H9 (cell line): ENCODE measurements around the gene EGLN1. TPM values are rescaled to one million over a fixed set of nuclear protein-coding genes. Genes with fewer than 3 reads are reported as not detected.
A peak's percentile ranks its signal among the peaks of the same experiment; 100 is the strongest.

Experiments used
- DNase-seq: peaks from one replicate; pipeline ENCODE4 v3.0.0-alpha.2; 2017
- H2AFZ ChIP-seq: one replicate; pipeline ENCODE4 v1.6.1; 2013; ENCODE audit warnings: mild to moderate bottlenecking, low read length, control low read depth, moderate library complexity
- H2AK5ac ChIP-seq: 2 replicates; pipeline ENCODE4 v1.6.1; 2013; ENCODE audit warnings: low read length, control low read depth, mixed read lengths; ENCODE audit not compliant: insufficient read length
- H2BK120ac ChIP-seq: one replicate; pipeline ENCODE4 v1.6.1; 2013; ENCODE audit warnings: low read depth, mild to moderate bottlenecking, low read length, control low read depth, inconsistent platforms; ENCODE audit not compliant: poor library complexity, severe bottlenecking
- H2BK12ac ChIP-seq: 2 replicates; pipeline ENCODE4 v1.6.1; 2013; ENCODE audit warnings: low read length, control low read depth, mixed read lengths, low read depth; ENCODE audit not compliant: insufficient read length
- H2BK15ac ChIP-seq: 2 replicates; pipeline ENCODE4 v1.6.1; 2013; ENCODE audit warnings: low read depth, low read length, control low read depth
- H2BK20ac ChIP-seq: one replicate; pipeline ENCODE4 v1.6.1; 2013; ENCODE audit warnings: low read depth, mild to moderate bottlenecking, low read length, control low read depth, inconsistent platforms; ENCODE audit not compliant: poor library complexity, severe bottlenecking
- H2BK5ac ChIP-seq: 2 replicates; pipeline ENCODE4 v1.6.1; 2013; ENCODE audit warnings: low read length, control low read depth, mixed read lengths; ENCODE audit not compliant: insufficient read length
- H3K14ac ChIP-seq: 2 replicates; pipeline ENCODE4 v1.6.1; 2013; ENCODE audit warnings: low read length, control low read depth; ENCODE audit not compliant: insufficient read depth
- H3K18ac ChIP-seq: 2 replicates; pipeline ENCODE4 v1.6.1; 2013; ENCODE audit warnings: low read depth, mild to moderate bottlenecking, mixed read lengths, low read length, control low read depth; ENCODE audit not compliant: insufficient read length
- H3K23ac ChIP-seq: 2 replicates; pipeline ENCODE4 v1.6.1; 2013; ENCODE audit warnings: low read length, control low read depth, mixed read lengths, low read depth; ENCODE audit not compliant: insufficient read length
- H3K23me2 ChIP-seq: 2 replicates; pipeline ENCODE4 v1.6.1; 2013; ENCODE audit warnings: low read depth, mild to moderate bottlenecking, mixed read lengths, low read length, control low read depth; ENCODE audit not compliant: insufficient read length, poor library complexity, severe bottlenecking
- H3K27ac ChIP-seq: 2 replicates; pipeline ENCODE4 v1.5.1; 2013; ENCODE audit warnings: low read length, control low read depth, mixed read lengths, low read depth; ENCODE audit not compliant: insufficient read length
- H3K27me3 ChIP-seq: 2 replicates; pipeline ENCODE4 v1.6.1; 2013; ENCODE audit warnings: low read length, control low read depth, inconsistent platforms; ENCODE audit not compliant: insufficient read depth
- H3K4ac ChIP-seq: 2 replicates; pipeline ENCODE4 v1.6.1; 2013; ENCODE audit warnings: low read depth, mild to moderate bottlenecking, control low read depth, inconsistent platforms, low read length, moderate library complexity
- H3K4me1 ChIP-seq: 2 replicates; pipeline ENCODE4 v1.6.1; 2013; ENCODE audit warnings: low read length, control low read depth, inconsistent platforms; ENCODE audit not compliant: insufficient read depth
- H3K4me2 ChIP-seq: 2 replicates; pipeline ENCODE4 v1.6.1; 2013; ENCODE audit warnings: low read length, control low read depth, mixed read lengths; ENCODE audit not compliant: insufficient read length, insufficient read depth
- H3K56ac ChIP-seq: 2 replicates; pipeline ENCODE4 v1.6.1; 2013; ENCODE audit warnings: low read depth, mild to moderate bottlenecking, mixed read lengths, low read length, control low read depth; ENCODE audit not compliant: insufficient read length
- H3K79me1 ChIP-seq: 2 replicates; pipeline ENCODE4 v1.6.1; 2013; ENCODE audit warnings: low read depth, mild to moderate bottlenecking, moderate library complexity, low read length, control low read depth, inconsistent platforms; ENCODE audit not compliant: insufficient read depth, poor library complexity, severe bottlenecking
- H3K79me2 ChIP-seq: 2 replicates; pipeline ENCODE4 v1.6.1; 2013; ENCODE audit warnings: low read length, control low read depth, inconsistent platforms; ENCODE audit not compliant: insufficient read depth
- H3K9ac ChIP-seq: 2 replicates; pipeline ENCODE4 v1.6.1; 2013; ENCODE audit warnings: low read length, control low read depth, mixed read lengths; ENCODE audit not compliant: insufficient read length; ENCODE audit errors: extremely low read depth
- H3K9me3 ChIP-seq: one replicate; pipeline ENCODE4 v1.6.1; 2013; ENCODE audit warnings: low read depth, low read length, inconsistent platforms; ENCODE audit not compliant: control insufficient read depth
- H3T11ph ChIP-seq: one replicate; pipeline ENCODE4 v1.6.1; 2013; ENCODE audit warnings: mild to moderate bottlenecking, low read length, control low read depth, inconsistent platforms
- H4K20me1 ChIP-seq: one replicate; pipeline ENCODE4 v1.6.1; 2013; ENCODE audit not compliant: control insufficient read depth, insufficient read length, insufficient read depth
- H4K5ac ChIP-seq: 2 replicates; pipeline ENCODE4 v1.6.1; 2013; ENCODE audit warnings: low read depth, mild to moderate bottlenecking, mixed read lengths, low read length, control low read depth; ENCODE audit not compliant: insufficient read length
- H4K8ac ChIP-seq: replicated peaks from 2 replicates; pipeline ENCODE4 v1.6.1; 2013; ENCODE audit warnings: low read length, control low read depth, mixed read lengths, low read depth; ENCODE audit not compliant: insufficient read length
- H4K91ac ChIP-seq: 2 replicates; pipeline ENCODE4 v1.6.1; 2013; ENCODE audit warnings: low read depth, mild to moderate bottlenecking, moderate library complexity, mixed read lengths, low read length, control low read depth; ENCODE audit not compliant: insufficient read length
- H3K27ac Mint-ChIP-seq, 3 experiments: 2 replicates in 2 of 3; 3 replicates in 1 of 3; pipeline ENCODE4 v1.8.0; 2020 to 2021; ENCODE audit warnings: mixed read lengths in 3 of 3, mild to moderate bottlenecking in 1 of 3, moderate library complexity in 1 of 3
- H3K27me3 Mint-ChIP-seq: 2 replicates; pipeline ENCODE4 v1.8.0; 2021; ENCODE audit warnings: low read depth, mild to moderate bottlenecking, moderate library complexity, mixed read lengths
- H3K36me3 Mint-ChIP-seq, 3 experiments: 2 replicates in 2 of 3; 3 replicates in 1 of 3; pipeline ENCODE4 v1.8.0; 2020 to 2021; ENCODE audit warnings: low read depth in 3 of 3, mixed read lengths in 3 of 3; ENCODE audit not compliant: insufficient read depth in 1 of 3
- H3K4me1 Mint-ChIP-seq, 2 experiments: 2 replicates each; pipeline ENCODE4 v1.8.0; 2020; ENCODE audit warnings: mixed read lengths in 2 of 2
- H3K4me3 Mint-ChIP-seq, 2 experiments: 2 replicates in 1 of 2; 3 replicates in 1 of 2; pipeline ENCODE4 v1.8.0; 2020 to 2021; ENCODE audit warnings: mild to moderate bottlenecking in 2 of 2, mixed read lengths in 2 of 2, moderate library complexity in 1 of 2
- H3K9me3 Mint-ChIP-seq, 2 experiments: 2 replicates in 1 of 2; 3 replicates in 1 of 2; pipeline ENCODE4 v1.8.0; 2020; ENCODE audit warnings: mild to moderate bottlenecking in 2 of 2, mixed read lengths in 2 of 2, moderate library complexity in 1 of 2
- CTCF ChIP-seq: fragments of 200-600 bp; sonication (generic); conservative IDR thresholded peaks from 3 replicates; pipeline ENCODE4 v1.8.0; 2021; ENCODE audit warnings: antibody characterized with exemption, mild to moderate bottlenecking
- WGBS: extraction: QIAGEN DNeasy Blood & Tissue Kit; methylation state at CpG from one replicate; pipeline ENCODE4 v1.1.7; 2013; ENCODE audit warnings: missing lambda C conversion rate, low lambda C conversion rate, mixed read lengths; ENCODE audit not compliant: insufficient read length; ENCODE audit errors: extremely low coverage; 5-methylcytosine and 5-hydroxymethylcytosine counted together
- total RNA-seq: library from RNA; stranded (reverse); gene quantifications from 2 replicates; pipeline ENCODE4 v1.2.1, GENCODE V29; 2021

EGLN1 gene
- total RNA-seq, 1 experiment from 2014 or later = 8.4 TPM

- H2AFZ ChIP-seq = no peak overlapping the region
- no peaks in the 10 kb centered on the region for H3K23me2 ChIP-seq
- H2BK12ac ChIP-seq = no peak overlapping the region
- H3K4me2 ChIP-seq = no peak overlapping the region
- no peaks in the 10 kb centered on the region for H3K79me1 ChIP-seq
- no peak overlapping the region for H3K18ac ChIP-seq
- Mint-ChIP-seq H3K36me3 (no peaks in the 10 kb centered on the region), H3K4me1 (peaks cover 7 to 10% of the 10 kb centered on the region in 2 experiments; a peak in 3 of 4 replicates), H3K27ac (peak overlapping the region in 1 of 3 experiments; percentile 63; a peak in 3 of 7 replicates), H3K27me3 (peaks cover 21% of the 10 kb centered on the region), H3K9me3 (no peaks in the 10 kb centered on the region), H3K4me3 (no peak overlapping the region)
- H3K27me3 ChIP-seq = peaks cover 11% of the 10 kb centered on the region
- no peak overlapping the region for H4K5ac ChIP-seq
- H3K23ac ChIP-seq = no peak overlapping the region
- no peaks in the 10 kb centered on the region for H3K4me1 ChIP-seq
- no CpG with 5 or more reads among the region's 7 CpGs for WGBS
- H4K91ac ChIP-seq = no peak overlapping the region
- H3K9me3 ChIP-seq = no peaks in the 10 kb centered on the region
- H3T11ph ChIP-seq = no peak overlapping the region
- no peak overlapping the region for H2BK15ac ChIP-seq
- H2BK120ac ChIP-seq = no peak overlapping the region
- no peak overlapping the region for H2BK20ac ChIP-seq
- H2BK5ac ChIP-seq = no peak overlapping the region
- no peak overlapping the region for H3K4ac ChIP-seq
- TF ChIP-seq CTCF = no peak
- no peak for DNase-seq
- H4K8ac ChIP-seq = no peak overlapping the region
- no peaks in the 10 kb centered on the region for H3K79me2 ChIP-seq
- no peak overlapping the region for H2AK5ac ChIP-seq
- no peaks in the 10 kb centered on the region for H4K20me1 ChIP-seq
- no peak overlapping the region for H3K14ac ChIP-seq
- H3K9ac ChIP-seq = no peak overlapping the region
- no peak overlapping the region for H3K56ac ChIP-seq
- H3K27ac ChIP-seq = no peak overlapping the region
These were observed 7.6 kb downstream of the EGLN1 start for GRCh38 chr1:231414260-231415016.
